ENCODE results near the gene SIGMAR1. TPM values are rescaled to one million over a fixed set of nuclear protein-coding genes. Genes with fewer than 3 reads are reported as not detected.

SIGMAR1 gene
- total and polyA plus RNA-seq, 12 donors, result 15.8 to 54.0 (median 23.2) TPM

GRCh38 chr9:34665067-34665380 is 27.4 kb upstream of the SIGMAR1 start:
- Histone ChIP-seq H3K9me3 (peaks cover 0 to 8% (median 0%) of the 10 kb centered on the region in 11 donors), H3K4me3 (peak overlapping the region; percentile 45 to 95 (median 72)), H3K4me1 (peaks cover 0 to 29% (median 14%) of the 10 kb centered on the region in 9 donors), H3K27ac (peak overlapping the region; percentile 38 to 100 (median 97)), H3K27me3 (no peaks in the 10 kb centered on the region), H3K36me3 (peaks cover 0 to 50% (median 12%) of the 10 kb centered on the region in 9 donors)
- intact Hi-C loops (cut with DNase I), result loop anchor here in 1 of 10 donors (2.0 kb wide), 1 partner anchor 16 kb away; no protein-coding TSS in a partner anchor
- peak in 2 of 9 donors; percentile 13 to 27 for TF ChIP-seq CTCF (IDR thresholded peaks at IDR 0.05)
- WGBS, 2 donors, result 2 to 3% methylated on average over 21 to 26 of the region's 26 CpGs
- DNase-seq (no peak), ATAC-seq (peak in 4 of 8 donors; percentile 1 to 9 (median 3))

GRCh38 chr9:34664281-34665066 is 26.9 kb upstream of the SIGMAR1 start:
- no peaks in the 10 kb centered on the region for H3K27me3 ChIP-seq
- ATAC-seq, result peak; percentile 27 to 64 (median 52)
- 11 to 15% methylated on average over 18 of the region's 18 CpGs for WGBS, 2 donors
- H3K9me3 ChIP-seq, result peaks cover 0 to 2% (median 0%) of the 10 kb centered on the region in 11 donors
- TF ChIP-seq CTCF (IDR thresholded peaks at IDR 0.05), result peak; percentile 53 to 92 (median 79)
- DNase-seq, result peak; percentile 85
- H3K27ac ChIP-seq, result peak overlapping the region; percentile 38 to 100 (median 97)
- peaks cover 0 to 53% (median 15%) of the 10 kb centered on the region in 9 donors for H3K36me3 ChIP-seq
- peak overlapping the region; percentile 45 to 95 (median 72) for H3K4me3 ChIP-seq
- H3K4me1 ChIP-seq, result peaks cover 0 to 29% (median 14%) of the 10 kb centered on the region in 9 donors
- intact Hi-C loops (cut with DNase I), result loop anchor here in 4 of 10 donors (2.0 to 5.0 kb wide), 2 partner anchors 16 to 38 kb away; no protein-coding TSS in a partner anchor

- Histone ChIP-seq H3K4me1 (peaks cover 0 to 29% (median 14%) of the 10 kb centered on the region in 9 donors), H3K27me3 (no peaks in the 10 kb centered on the region), H3K27ac (peak overlapping the region in 2 of 10 donors; percentile 31 to 98), H3K36me3 (peaks cover 0 to 58% (median 15%) of the 10 kb centered on the region in 9 donors), H3K9me3 (no peaks in the 10 kb centered on the region), H3K4me3 (no peak overlapping the region)
- intact Hi-C loops (cut with DNase I), result loop anchor here in 3 of 10 donors (5.0 kb wide), 1 partner anchor 39 kb away; no protein-coding TSS in a partner anchor
- DNase-seq (no peak), ATAC-seq (no peak)
- no peak for TF ChIP-seq CTCF (IDR thresholded peaks at IDR 0.05)
These were observed 25.7 kb upstream of the SIGMAR1 start for GRCh38 chr9:34663303-34663605.

- H3K27me3 ChIP-seq, result no peaks in the 10 kb centered on the region
- H3K4me3 ChIP-seq, result no peak within 1 kb of the TSS
- intact Hi-C loops (cut with DNase I), result loop anchor here in 3 of 10 donors (5.0 kb wide), 1 partner anchor 40 kb away; no protein-coding TSS in a partner anchor
- peaks cover 0 to 58% (median 15%) of the 10 kb centered on the region in 9 donors for H3K36me3 ChIP-seq
- H3K4me1 ChIP-seq, result peaks cover 0 to 29% (median 14%) of the 10 kb centered on the region in 9 donors
- 89 to 91% methylated on average over 4 of the region's 4 CpGs for WGBS, 2 donors
- H3K27ac ChIP-seq, result peak within 1 kb of the TSS in 2 of 10 donors; percentile 31 to 98
- ATAC-seq, result no peak
- no peak for TF ChIP-seq CTCF (IDR thresholded peaks at IDR 0.05)
- no peak for DNase-seq
- no peaks in the 10 kb centered on the region for H3K9me3 ChIP-seq
These were observed 25.1 kb upstream of the SIGMAR1 start, which contains the start of gene CCL27 for GRCh38 chr9:34662526-34663302. Gene CCL27, minus strand, starts transcription at chr9:34662657. Its CDS starts 24 bp downstream, at chr9:34662633.
